ENCODE data around the gene INF2.
A peak's percentile ranks its signal among the peaks of the same experiment; 100 is the strongest.
"Not testable (repeated sequence)": the region's sequence is repeated elsewhere in the genome, so short reads cannot be mapped to it uniquely, and the experiment has no call there.

The INF2 gene

GRCh38 chr14:104662472-104662871 is 26.9 kb upstream of the INF2 start:
- H3K27ac Mint-ChIP-seq, H3K27me3 Mint-ChIP-seq: not testable (repeated sequence)

GRCh38 chr14:104664107-104664506 is 25.3 kb upstream of the INF2 start:
- ATAC-seq (no peak), DNase-seq (no peak)
- Mint-ChIP-seq H3K27ac (no peak overlapping the region), H3K36me3 (ENCODE audit: low read depth) (no peaks in the 10 kb centered on the region), H3K27me3 (peaks cover 9% of the 10 kb centered on the region), H3K4me1 (peaks cover 37% of the 10 kb centered on the region), H3K4me3 (no peak overlapping the region), H3K9me3 (no peaks in the 10 kb centered on the region)

More at GRCh38 chr14:104662472-104662871, 26.9 kb upstream of the INF2 start:
- H3K4me3 Mint-ChIP-seq; DNase-seq; H3K36me3 Mint-ChIP-seq (ENCODE audit: low read depth); H3K9me3 Mint-ChIP-seq; ATAC-seq: not testable (repeated sequence)
- peaks cover 48% of the 10 kb centered on the region for H3K4me1 Mint-ChIP-seq

- Mint-ChIP-seq H3K36me3 (ENCODE audit: low read depth) (no peaks in the 10 kb centered on the region), H3K4me1 (peaks cover 37% of the 10 kb centered on the region), H3K27me3 (peaks cover 9% of the 10 kb centered on the region), H3K4me3 (no peak overlapping the region), H3K9me3 (no peaks in the 10 kb centered on the region), H3K27ac (no peak overlapping the region)
- DNase-seq (no peak), ATAC-seq (no peak)
Observed at GRCh38 chr14:104664588-104664987, 24.8 kb upstream of the INF2 start.

- Mint-ChIP-seq H3K4me1 (peaks cover 33% of the 10 kb centered on the region), H3K36me3 (ENCODE audit: low read depth) (no peaks in the 10 kb centered on the region), H3K4me3 (no peak overlapping the region), H3K9me3 (no peaks in the 10 kb centered on the region), H3K27ac (no peak overlapping the region), H3K27me3 (peaks cover 9% of the 10 kb centered on the region)
- peak; percentile 16 for ATAC-seq
- no peak for DNase-seq
Observed at GRCh38 chr14:104665114-104665656, 24.2 kb upstream of the INF2 start.

GRCh38 chr14:104665657-104666522 is 23.5 kb upstream of the INF2 start:
- Mint-ChIP-seq H3K27ac (no peak overlapping the region), H3K4me3 (no peak overlapping the region), H3K4me1 (peaks cover 26% of the 10 kb centered on the region)

GRCh38 chr14:104666523-104666895 is 22.9 kb upstream of the INF2 start:
- Mint-ChIP-seq H3K4me1 (peaks cover 21% of the 10 kb centered on the region), H3K27me3 (peaks cover 12% of the 10 kb centered on the region)
- H3K9me3 Mint-ChIP-seq; DNase-seq; H3K27ac Mint-ChIP-seq; ATAC-seq; H3K4me3 Mint-ChIP-seq; H3K36me3 Mint-ChIP-seq (ENCODE audit: low read depth): not testable (repeated sequence)

More at GRCh38 chr14:104665657-104666522, 23.5 kb upstream of the INF2 start:
- peak; percentile 91 for ATAC-seq
- Mint-ChIP-seq H3K9me3 (no peaks in the 10 kb centered on the region), H3K27me3 (peaks cover 11% of the 10 kb centered on the region), H3K36me3 (ENCODE audit: low read depth) (no peaks in the 10 kb centered on the region)
- peak; percentile 56 for DNase-seq

- H3K9me3 Mint-ChIP-seq = no peaks in the 10 kb centered on the region
- no peaks in the 10 kb centered on the region for H3K36me3 Mint-ChIP-seq (ENCODE audit: low read depth)
- peaks cover 12% of the 10 kb centered on the region for H3K27me3 Mint-ChIP-seq
- H3K4me3 Mint-ChIP-seq = no peak overlapping the region
- H3K27ac Mint-ChIP-seq = no peak overlapping the region
- ATAC-seq (no peak), DNase-seq (no peak)
- peaks cover 20% of the 10 kb centered on the region for H3K4me1 Mint-ChIP-seq
Observed at GRCh38 chr14:104666981-104667380, 22.4 kb upstream of the INF2 start.

- Mint-ChIP-seq H3K36me3 (ENCODE audit: low read depth) (no peaks in the 10 kb centered on the region), H3K4me3 (no peak overlapping the region), H3K27ac (no peak overlapping the region), H3K9me3 (no peaks in the 10 kb centered on the region), H3K27me3 (peaks cover 9% of the 10 kb centered on the region), H3K4me1 (peaks cover 23% of the 10 kb centered on the region)
- ATAC-seq (no peak), DNase-seq (no peak)
Observed at GRCh38 chr14:104669697-104670096, 19.7 kb upstream of the INF2 start.

- H3K27ac Mint-ChIP-seq; H3K36me3 Mint-ChIP-seq (ENCODE audit: low read depth); DNase-seq; H3K9me3 Mint-ChIP-seq; ATAC-seq; H3K27me3 Mint-ChIP-seq; H3K4me3 Mint-ChIP-seq: not testable (repeated sequence)
- H3K4me1 Mint-ChIP-seq = peaks cover 11% of the 10 kb centered on the region
Observed at GRCh38 chr14:104671330-104671977, 18.0 kb upstream of the INF2 start.

- H3K4me1 Mint-ChIP-seq = peaks cover 15% of the 10 kb centered on the region
- not testable (repeated sequence) for H3K4me3 Mint-ChIP-seq
Observed at GRCh38 chr14:104672119-104672518, 17.3 kb upstream of the INF2 start.

GRCh38 chr14:104673481-104673880 is 15.9 kb upstream of the INF2 start:
- DNase-seq (no peak), ATAC-seq (no peak)
- Mint-ChIP-seq H3K27ac (no peak overlapping the region), H3K4me3 (no peak overlapping the region), H3K36me3 (ENCODE audit: low read depth) (no peaks in the 10 kb centered on the region), H3K27me3 (peaks cover 3% of the 10 kb centered on the region), H3K9me3 (no peaks in the 10 kb centered on the region), H3K4me1 (peaks cover 26% of the 10 kb centered on the region)

More at GRCh38 chr14:104672119-104672518, 17.3 kb upstream of the INF2 start:
- not testable (repeated sequence) for H3K27ac Mint-ChIP-seq; ATAC-seq; DNase-seq; H3K27me3 Mint-ChIP-seq; H3K36me3 Mint-ChIP-seq (ENCODE audit: low read depth); H3K9me3 Mint-ChIP-seq

- no peak overlapping the region for H3K27ac Mint-ChIP-seq
- H3K4me1 Mint-ChIP-seq = peaks cover 29% of the 10 kb centered on the region
- no peak for DNase-seq
- H3K36me3 Mint-ChIP-seq (ENCODE audit: low read depth) = no peaks in the 10 kb centered on the region
- H3K4me3 Mint-ChIP-seq = no peak overlapping the region
- peaks cover 3% of the 10 kb centered on the region for H3K27me3 Mint-ChIP-seq
- H3K9me3 Mint-ChIP-seq = no peaks in the 10 kb centered on the region
- ATAC-seq = no peak
Observed at GRCh38 chr14:104675447-104675846, 14.0 kb upstream of the INF2 start.

- Mint-ChIP-seq H3K4me1 (peaks cover 30% of the 10 kb centered on the region), H3K4me3 (no peak overlapping the region), H3K27me3 (no peaks in the 10 kb centered on the region), H3K36me3 (ENCODE audit: low read depth) (no peaks in the 10 kb centered on the region), H3K27ac (no peak overlapping the region), H3K9me3 (no peaks in the 10 kb centered on the region)
- no peak for DNase-seq
- no peak for ATAC-seq
Observed at GRCh38 chr14:104676130-104676693, 13.2 kb upstream of the INF2 start.

- DNase-seq (peak; percentile 69), ATAC-seq (peak; percentile 41)
- Mint-ChIP-seq H3K4me3 (peak overlapping the region; percentile 66), H3K36me3 (ENCODE audit: low read depth) (no peaks in the 10 kb centered on the region), H3K27me3 (no peaks in the 10 kb centered on the region), H3K27ac (peak overlapping the region; percentile 29), H3K9me3 (no peaks in the 10 kb centered on the region), H3K4me1 (peaks cover 33% of the 10 kb centered on the region)
Observed at GRCh38 chr14:104676694-104677511, 12.5 kb upstream of the INF2 start.

Data from activated naive CD8-positive, alpha-beta T cell treated with anti-CD3 and anti-CD28 coated beads, Interleukin-2, amount 50 U/mL, for 24 hours (primary cell).